ENCODE results near the gene CBFA2T2. TPM values are rescaled to one million over a fixed set of nuclear protein-coding genes. Genes with fewer than 3 reads are reported as not detected.
"Not testable (repeated sequence)": the region's sequence is repeated elsewhere in the genome, so short reads cannot be mapped to it uniquely, and the experiment has no call there.

The CBFA2T2 gene
- total RNA-seq, 1 donor from 2014 or later = 14.1 TPM

DNA sequence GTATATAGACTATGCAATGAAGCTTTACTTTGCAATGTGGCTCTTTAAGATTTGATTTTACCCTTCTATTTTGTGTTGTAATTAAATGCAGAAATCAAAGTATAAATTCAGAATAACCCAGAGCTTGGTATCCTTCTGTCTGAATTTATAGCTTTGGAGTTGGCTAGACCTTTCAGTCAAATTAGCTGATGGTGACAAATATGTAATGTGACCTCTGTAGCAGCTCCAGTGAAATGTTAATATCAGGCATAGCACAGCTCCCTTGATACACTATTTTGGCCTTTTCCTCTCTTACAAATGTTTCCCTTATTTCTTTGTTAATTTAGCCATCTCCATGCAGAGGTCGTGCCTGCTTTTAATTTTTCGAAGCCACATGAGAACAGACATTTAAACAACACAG, 11.1 kb downstream of the CBFA2T2 start:
- intact Hi-C loops (cut with micrococcal nuclease) = no loop called here

DNA sequence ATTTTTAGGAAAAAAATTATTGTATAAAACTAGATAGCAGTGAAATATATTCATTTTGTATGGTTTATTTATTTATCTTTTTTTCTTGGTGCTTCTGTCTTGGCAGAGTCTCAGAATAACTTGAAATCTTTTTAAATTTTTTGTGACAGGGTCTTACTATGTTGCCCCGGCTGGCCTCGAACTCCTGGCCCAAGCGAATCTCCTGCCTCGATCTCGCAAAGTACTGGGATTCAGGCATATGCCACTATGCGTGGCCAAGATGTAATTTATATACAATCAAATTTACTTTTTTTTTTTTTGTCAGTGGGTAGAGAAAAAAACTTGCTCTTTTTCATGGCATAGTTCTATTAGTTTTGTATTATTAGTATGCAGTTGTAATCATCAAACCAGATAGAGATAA, 13.7 kb downstream of the CBFA2T2 start:
- intact Hi-C loops (cut with micrococcal nuclease) = no loop called here

DNA sequence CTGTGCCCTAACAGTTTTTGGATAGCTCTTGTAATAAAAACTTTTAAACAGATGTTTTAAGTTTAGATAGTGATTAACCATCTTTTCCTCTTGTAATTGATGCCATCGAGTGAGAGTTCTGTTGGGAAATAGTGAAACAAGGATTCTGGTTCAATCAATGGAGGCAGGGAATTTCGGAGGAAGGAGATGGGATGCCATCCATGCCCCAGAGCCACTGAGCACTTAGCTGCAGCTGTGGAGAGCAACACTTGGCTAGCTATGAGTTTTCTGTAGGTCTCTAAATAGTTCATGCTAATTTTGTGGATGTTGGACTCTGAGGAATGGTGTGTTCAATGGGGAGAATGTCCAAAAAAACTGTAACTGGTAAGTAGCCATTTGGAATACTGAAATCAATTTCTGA, 16.7 kb downstream of the CBFA2T2 start:
- intact Hi-C loops (cut with micrococcal nuclease) = no loop called here

DNA sequence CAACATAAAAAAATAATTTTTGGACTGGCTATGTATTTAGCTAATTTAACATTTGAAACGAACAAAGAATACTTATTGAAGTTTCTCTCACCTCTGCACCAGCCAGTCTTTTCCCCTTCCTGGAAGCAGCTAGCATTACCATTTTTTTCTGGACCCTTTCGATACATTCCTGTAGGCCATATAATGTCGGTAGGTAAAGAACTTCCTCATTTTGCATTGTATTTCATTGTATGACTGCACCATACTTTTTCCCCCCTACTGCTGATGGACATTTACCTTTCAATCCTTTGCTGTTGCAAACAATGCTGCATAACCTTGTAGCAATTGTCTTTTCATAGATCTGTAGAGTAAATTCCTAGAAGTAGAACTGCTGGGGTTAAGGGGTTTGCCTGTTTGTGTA, 17.6 kb downstream of the CBFA2T2 start:
- intact Hi-C loops (cut with micrococcal nuclease) = no loop called here

- intact Hi-C loops (cut with micrococcal nuclease) = not testable (repeated sequence)
These were observed 18.1 kb downstream of the CBFA2T2 start for GRCh38 chr20:33508015-33508414.

- intact Hi-C loops (cut with micrococcal nuclease) = not testable (repeated sequence)
These were observed 19.2 kb downstream of the CBFA2T2 start for GRCh38 chr20:33509057-33509456.

- intact Hi-C loops (cut with micrococcal nuclease) = not testable (repeated sequence)
These were observed 22.0 kb downstream of the CBFA2T2 start for GRCh38 chr20:33511876-33512275.

- intact Hi-C loops (cut with micrococcal nuclease) = no loop called here
These were observed 25.8 kb downstream of the CBFA2T2 start for GRCh38 chr20:33515569-33516216.

DNA sequence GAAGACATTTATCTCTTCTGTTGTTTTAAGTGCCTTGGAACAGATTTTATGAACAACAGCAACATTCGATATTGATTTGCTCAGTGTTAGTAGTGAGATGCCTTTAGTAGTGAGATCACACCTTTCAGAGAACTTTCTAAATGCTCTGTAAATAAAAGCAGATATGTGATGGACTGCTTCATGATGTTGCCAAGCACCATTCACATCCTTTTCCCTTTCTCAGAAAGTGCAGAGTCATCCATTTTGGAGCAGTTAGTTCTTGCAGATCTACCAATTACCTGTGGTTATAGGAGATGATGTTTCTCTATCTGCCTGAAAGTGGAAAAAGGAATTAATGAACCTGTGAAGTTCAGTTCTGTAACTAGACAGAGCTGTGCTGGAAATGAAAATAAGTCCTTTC, 27.0 kb downstream of the CBFA2T2 start:
- intact Hi-C loops (cut with micrococcal nuclease) = no loop called here

- intact Hi-C loops (cut with micrococcal nuclease) = no loop called here
These were observed 28.2 kb downstream of the CBFA2T2 start for GRCh38 chr20:33518071-33518470.

GRCh38 chr20:33521461-33521860, 31.6 kb downstream of the CBFA2T2 start:
- intact Hi-C loops (cut with micrococcal nuclease) = no loop called here

- intact Hi-C loops (cut with micrococcal nuclease) = no loop called here
These were observed 32.4 kb downstream of the CBFA2T2 start for GRCh38 chr20:33522256-33522820.

DNA sequence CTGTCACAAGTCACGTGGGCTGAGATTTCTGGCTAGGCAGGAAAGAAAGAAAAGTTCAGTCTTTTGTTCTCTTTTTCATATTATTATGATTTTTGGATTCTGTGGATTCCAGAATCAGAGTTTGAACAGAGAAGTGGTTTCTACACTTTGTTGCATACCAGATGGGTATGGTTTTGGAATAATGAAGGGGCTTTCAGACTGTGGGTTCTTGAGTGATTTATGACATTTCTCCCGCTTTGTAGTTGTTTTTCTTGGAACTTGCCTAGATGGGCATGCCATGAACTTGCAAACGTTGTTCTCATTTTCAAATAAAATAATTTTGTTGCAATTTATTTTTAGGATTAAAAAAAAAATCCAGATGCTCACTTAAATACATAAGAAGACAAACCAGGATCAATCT, 34.4 kb downstream of the CBFA2T2 start:
- intact Hi-C loops (cut with micrococcal nuclease) = no loop called here

- intact Hi-C loops (cut with micrococcal nuclease) = no loop called here
These were observed 36.9 kb downstream of the CBFA2T2 start for GRCh38 chr20:33526769-33527168.

- intact Hi-C loops (cut with micrococcal nuclease) = no loop called here
These were observed 41.4 kb downstream of the CBFA2T2 start for GRCh38 chr20:33531047-33531877.

- intact Hi-C loops (cut with micrococcal nuclease) = no loop called here
These were observed 42.0 kb downstream of the CBFA2T2 start for GRCh38 chr20:33531885-33532284.

DNA sequence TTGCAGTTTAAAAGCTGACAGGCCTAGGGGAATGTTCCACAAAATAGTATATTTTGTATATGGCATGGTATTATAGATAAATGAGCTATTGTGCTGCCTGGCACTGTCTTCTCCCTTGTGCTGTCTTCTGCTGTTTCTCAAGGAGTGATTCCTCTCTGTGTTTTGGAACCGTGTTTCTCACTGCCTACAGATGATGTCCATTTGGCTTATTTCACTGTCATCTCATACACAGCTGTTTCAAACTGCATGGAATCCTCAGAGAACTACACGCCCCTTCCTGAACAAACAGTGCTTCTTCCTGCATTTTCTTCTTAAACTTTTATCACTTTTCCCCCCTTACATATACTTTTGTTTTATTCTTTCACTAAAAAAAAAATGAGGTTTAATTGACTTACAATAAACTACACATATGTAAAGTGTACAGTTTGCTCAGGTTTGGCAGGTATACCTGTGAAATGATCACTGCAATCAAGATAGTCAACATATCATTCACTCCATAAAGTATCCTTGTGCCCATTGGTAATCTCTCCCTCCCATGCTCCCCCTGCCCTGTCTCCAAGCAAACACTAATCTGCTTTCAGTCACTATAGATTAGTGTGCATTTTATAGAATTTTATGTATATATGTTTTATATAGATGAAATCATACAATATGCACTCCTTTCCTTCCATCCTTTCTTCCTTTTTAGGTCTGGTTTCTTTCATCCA, 43.0 kb downstream of the CBFA2T2 start:
- intact Hi-C loops (cut with micrococcal nuclease) = no loop called here

DNA sequence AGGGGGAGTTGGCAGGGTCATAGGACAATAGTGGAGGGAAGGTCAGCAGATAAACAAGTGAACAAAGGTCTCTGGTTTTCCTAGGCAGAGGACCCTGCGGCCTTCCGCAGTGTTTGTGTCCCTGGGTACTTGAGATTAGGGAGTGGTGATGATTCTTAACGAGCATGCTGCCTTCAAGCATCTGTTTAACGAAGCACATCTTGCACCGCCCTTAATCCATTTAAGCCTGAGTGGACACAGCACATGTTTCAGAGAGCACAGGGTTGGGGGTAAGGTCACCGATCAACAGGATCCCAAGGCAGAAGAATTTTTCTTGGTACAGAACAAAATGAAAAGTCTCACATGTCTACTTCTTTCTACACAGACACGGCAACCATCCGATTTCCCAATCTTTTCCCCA, 45.8 kb downstream of the CBFA2T2 start:
- intact Hi-C loops (cut with micrococcal nuclease) = not testable (repeated sequence)

DNA sequence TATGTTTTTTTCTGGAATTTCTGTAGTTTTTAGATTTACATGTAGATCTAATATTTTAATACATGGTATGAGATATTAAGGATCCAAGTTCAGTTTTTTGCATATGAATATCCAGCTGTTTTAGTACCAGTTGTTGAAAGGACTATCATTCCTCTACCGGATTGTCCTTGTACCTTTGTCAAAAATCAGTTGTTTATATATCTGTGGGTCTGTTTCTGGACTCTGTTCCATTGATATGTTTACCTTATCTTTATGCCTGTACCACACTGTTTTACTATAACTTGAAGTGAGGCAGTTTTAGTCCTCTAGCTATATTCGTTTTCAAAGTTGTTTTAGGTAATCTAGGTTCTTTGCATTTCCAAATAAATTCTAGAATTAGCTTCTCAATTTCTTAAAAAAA, 47.7 kb downstream of the CBFA2T2 start:
- intact Hi-C loops (cut with micrococcal nuclease) = no loop called here

DNA sequence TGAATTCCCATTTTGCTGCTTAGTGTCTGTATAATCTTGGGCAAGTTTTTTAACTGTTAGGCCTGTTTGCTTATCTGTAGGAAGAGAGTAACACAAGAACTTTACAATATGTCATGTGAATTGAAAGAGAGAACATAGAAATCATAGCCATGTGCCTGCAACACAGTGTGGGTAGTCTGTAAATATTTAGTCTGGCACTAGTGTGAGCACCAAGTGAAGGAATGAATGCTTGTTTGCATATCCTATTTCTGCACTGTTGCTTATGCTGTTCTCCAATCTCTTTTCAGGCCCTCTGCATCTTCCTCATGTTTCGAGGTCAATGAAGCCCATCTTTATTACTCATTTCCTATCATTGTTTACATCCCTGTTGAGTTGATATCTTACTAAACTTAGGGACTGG, 49.2 kb downstream of the CBFA2T2 start:
- intact Hi-C loops (cut with micrococcal nuclease) = no loop called here

- intact Hi-C loops (cut with micrococcal nuclease) = no loop called here
These were observed 50.5 kb downstream of the CBFA2T2 start for GRCh38 chr20:33540427-33540826.

DNA sequence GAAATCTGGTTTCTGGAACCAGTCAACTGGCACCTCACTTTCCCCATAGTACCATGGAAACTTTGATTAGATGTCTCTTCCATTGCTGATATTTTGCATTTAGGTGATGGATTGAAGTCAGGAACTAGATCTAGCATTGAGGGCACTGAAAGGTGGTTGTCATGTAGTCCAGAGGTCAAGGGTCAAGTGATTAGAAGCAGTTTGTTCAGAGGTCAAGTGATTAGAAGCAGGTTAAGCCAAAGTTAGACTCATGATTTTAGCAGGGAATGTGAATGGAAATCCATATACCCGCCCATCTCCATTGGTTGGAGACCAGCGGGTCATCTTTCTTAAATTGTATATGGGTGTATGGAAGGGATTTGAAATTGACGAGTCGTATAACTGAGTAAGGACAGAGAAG, 51.2 kb downstream of the CBFA2T2 start:
- intact Hi-C loops (cut with micrococcal nuclease) = no loop called here
